GM10266 (cell line): ENCODE data around the gene IMMP2L.

ENCODE experiments used
- DNase-seq: peaks from one replicate; pipeline ENCODE4 v3.0.0; 2012; ENCODE audit errors: extremely low spot score
- CTCF ChIP-seq: IDR thresholded peaks from 2 replicates; pipeline ENCODE4 v1.5.1; 2012; ENCODE audit warnings: mild to moderate bottlenecking, low read depth; ENCODE audit not compliant: control insufficient read depth, insufficient read depth; ENCODE audit errors: missing control alignments

The IMMP2L gene

DNA sequence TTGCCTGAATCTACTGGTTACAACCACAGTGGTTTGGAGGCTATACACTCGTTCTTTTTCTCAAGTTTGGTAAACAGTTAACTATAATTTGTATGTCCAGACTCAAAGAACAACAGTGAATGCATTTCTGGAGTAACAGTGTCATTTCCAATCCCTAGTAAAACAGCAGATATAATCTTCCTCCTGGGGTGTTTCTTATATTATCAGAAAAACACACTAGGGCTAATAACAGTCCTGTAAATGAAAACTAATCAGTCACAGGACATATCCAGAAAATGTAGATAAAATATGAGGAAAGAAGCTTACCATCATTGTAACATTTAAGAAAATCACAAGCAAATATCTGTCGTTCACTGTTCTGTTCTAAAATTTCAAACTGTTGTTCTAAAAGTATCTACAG lies 388.8 kb downstream of the IMMP2L start:
- TF ChIP-seq CTCF: no peak
- DNase-seq: no peak

- TF ChIP-seq CTCF: no peak
Observed at GRCh38 chr7:111172564-111173257, 389.6 kb downstream of the IMMP2L start.

DNA sequence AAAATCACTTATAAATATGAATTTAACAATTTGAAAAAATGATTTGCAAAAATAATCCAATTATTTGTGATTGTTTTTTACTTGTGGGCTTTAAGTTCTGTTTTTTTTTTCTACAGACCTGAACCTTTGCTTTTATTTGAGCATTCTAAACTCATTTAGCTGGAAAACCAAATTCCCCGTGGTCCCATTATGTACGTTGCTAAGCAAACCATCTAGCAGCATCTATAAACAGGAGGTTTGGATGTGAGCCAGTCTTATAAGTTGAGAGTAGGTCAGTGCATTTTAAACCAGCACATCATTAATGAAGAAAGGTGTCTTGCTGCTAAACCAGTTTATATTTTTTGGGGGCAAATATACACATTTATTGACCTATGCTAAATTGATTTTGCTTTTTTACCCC lies 394.1 kb downstream of the IMMP2L start:
- no peak for TF ChIP-seq CTCF
- DNase-seq: no peak

More at GRCh38 chr7:111172564-111173257, 389.6 kb downstream of the IMMP2L start:
- no peak for DNase-seq

DNA sequence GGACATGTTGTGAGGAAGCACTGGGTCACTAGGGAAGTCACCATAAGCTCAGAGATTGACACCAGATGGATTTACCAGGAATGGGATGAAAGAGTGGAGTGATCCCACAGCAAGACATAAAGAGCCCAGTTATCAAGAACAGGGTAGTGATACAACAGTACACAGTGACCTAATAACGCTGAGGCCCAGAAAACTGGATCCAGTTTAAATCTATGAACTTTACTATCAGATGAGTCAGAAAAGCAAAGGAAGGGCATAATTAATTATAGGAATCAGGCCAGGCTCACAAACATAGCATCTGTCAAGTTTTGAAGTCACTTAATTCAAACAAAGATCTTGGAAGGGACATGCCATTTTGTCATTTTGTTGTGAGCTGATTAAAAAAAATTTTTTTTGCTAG lies 397.9 kb downstream of the IMMP2L start:
- DNase-seq: no peak
- TF ChIP-seq CTCF: no peak

DNA sequence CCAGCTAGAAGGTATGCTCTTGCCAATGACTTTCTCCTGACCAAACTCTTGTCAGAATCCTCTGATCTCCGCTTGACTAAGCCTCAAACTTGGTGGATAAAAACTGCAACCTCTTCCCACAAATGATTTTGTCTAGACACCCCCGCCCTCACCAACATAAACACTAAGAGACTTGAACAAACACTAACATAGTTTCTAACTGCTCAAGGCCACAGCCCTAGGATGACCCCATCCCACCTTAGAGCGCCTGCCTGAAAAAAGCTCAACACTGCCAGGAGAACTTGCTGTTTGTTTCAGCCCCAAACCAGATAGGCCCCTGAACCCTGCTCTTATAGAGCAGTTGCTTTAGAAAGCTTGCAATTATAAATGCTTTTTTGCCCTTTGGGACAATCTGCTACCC lies 399.6 kb downstream of the IMMP2L start:
- DNase-seq: no peak
- TF ChIP-seq CTCF: no peak

- DNase-seq: no peak
- no peak for TF ChIP-seq CTCF
Observed at GRCh38 chr7:111160297-111160696, 402.0 kb downstream of the IMMP2L start.

GRCh38 chr7:111159426-111159825 lies 402.9 kb downstream of the IMMP2L start:
- no peak for DNase-seq
- no peak for TF ChIP-seq CTCF
